ENCODE measurements around the gene CEP128.

- no peak for TF ChIP-seq CTCF (IDR thresholded peaks at IDR 0.05)
- TF ChIP-seq ATF3 (CRISPR knock-in tag; conservative IDR thresholded peaks at IDR 0.05), result no peak
- TF ChIP-seq NR2C2 (CRISPR knock-in tag; IDR thresholded peaks at IDR 0.05), result no peak
- TF ChIP-seq GRHL2 (CRISPR knock-in tag; IDR thresholded peaks at IDR 0.05; ENCODE audit: insufficient replicate concordance, severe bottlenecking), result no peak
- no peak for TF ChIP-seq USF2 (CRISPR knock-in tag; IDR thresholded peaks at IDR 0.05)
- no peak for TF ChIP-seq KAT7 (CRISPR knock-in tag; IDR thresholded peaks at IDR 0.05; ENCODE audit: borderline replicate concordance)
- no peak for TF ChIP-seq CREB1 (CRISPR knock-in tag; IDR thresholded peaks at IDR 0.05)
- TF ChIP-seq ZNF263 (CRISPR knock-in tag; IDR thresholded peaks at IDR 0.05; ENCODE audit: low read depth), result no peak
- no peak for TF ChIP-seq HMGXB4 (CRISPR knock-in tag; IDR thresholded peaks at IDR 0.05)
- no peak for TF ChIP-seq SP1 (CRISPR knock-in tag; conservative IDR thresholded peaks at IDR 0.05)
- TF ChIP-seq IRF2 (CRISPR knock-in tag; IDR thresholded peaks at IDR 0.05; ENCODE audit: borderline replicate concordance, low read depth), result no peak
Measured at GRCh38 chr14:80629606-80630005, 311.9 kb downstream of the CEP128 start.

All from WTC11 (cell line).